Bronchial epithelial cell (primary cell): ENCODE data around the gene ARL15. TPM values are rescaled to one million over a fixed set of nuclear protein-coding genes. Genes with fewer than 3 reads are reported as not detected.

ENCODE experiments used
- DNase-seq: peaks from one replicate; pipeline ENCODE4 v3.0.0-alpha.2; 2010; ENCODE audit warnings: low read depth
- FAIRE-seq: peaks from 2 replicates; lab custom pipeline; 2011; peaks lifted over from hg19 to GRCh38; lab: Jason Lieb, UNC
- H3K27me3 ChIP-seq: 2 replicates; pipeline ENCODE4 v1.5.1; 2011; ENCODE audit warnings: low read length; ENCODE audit not compliant: control insufficient read depth, insufficient read depth
- H3K36me3 ChIP-seq: 2 replicates; pipeline ENCODE4 v1.5.1; 2011; ENCODE audit warnings: low read length; ENCODE audit not compliant: control insufficient read depth, insufficient read depth
- H3K4me3 ChIP-seq: 2 replicates; pipeline ENCODE4 v1.5.1; 2011; ENCODE audit warnings: mild to moderate bottlenecking, low read depth, low read length, control low read depth
- CTCF ChIP-seq: IDR thresholded peaks from 2 replicates; pipeline ENCODE4 v1.5.1; 2011; ENCODE audit warnings: mild to moderate bottlenecking, moderate library complexity, low read length, control low read depth, inconsistent platforms; ENCODE audit not compliant: insufficient read depth, severe bottlenecking
- total RNA-seq: library from RNA; depleted of rRNA; stranded (reverse); fragments of >200 nt; gene quantifications from 2 replicates; pipeline ENCODE4 v1.2.1, GENCODE V29; 2014

Gene ARL15
- total RNA-seq, 1 donor from 2014 or later = 13.7 TPM

GRCh38 chr5:54140247-54140840, 170.0 kb downstream of the ARL15 start:
- FAIRE-seq (no peak), DNase-seq (no peak)
- no peak for TF ChIP-seq CTCF

GRCh38 chr5:54136516-54137440, 173.6 kb downstream of the ARL15 start:
- no peak for TF ChIP-seq CTCF
- Histone ChIP-seq H3K27me3 (no peaks in the 10 kb centered on the region), H3K36me3 (no peaks in the 10 kb centered on the region), H3K4me3 (no peak overlapping the region)
- DNase-seq = no peak
- no peak for FAIRE-seq

More at GRCh38 chr5:54140247-54140840, 170.0 kb downstream of the ARL15 start:
- Histone ChIP-seq H3K4me3 (no peak overlapping the region), H3K36me3 (no peaks in the 10 kb centered on the region), H3K27me3 (no peaks in the 10 kb centered on the region)

GRCh38 chr5:54135042-54135441, 175.3 kb downstream of the ARL15 start:
- no peaks in the 10 kb centered on the region for H3K36me3 ChIP-seq
- no peak for TF ChIP-seq CTCF
- DNase-seq (no peak), FAIRE-seq (no peak)
- H3K4me3 ChIP-seq = no peak overlapping the region
- no peaks in the 10 kb centered on the region for H3K27me3 ChIP-seq

- no peak for FAIRE-seq
- Histone ChIP-seq H3K4me3 (no peak overlapping the region), H3K27me3 (no peaks in the 10 kb centered on the region), H3K36me3 (no peaks in the 10 kb centered on the region)
- DNase-seq = no peak
- TF ChIP-seq CTCF = no peak
Observed at GRCh38 chr5:54133917-54134316, 176.5 kb downstream of the ARL15 start.

GRCh38 chr5:54120473-54120872, 189.9 kb downstream of the ARL15 start:
- H3K27me3 ChIP-seq = no peaks in the 10 kb centered on the region
- H3K36me3 ChIP-seq = no peaks in the 10 kb centered on the region
- TF ChIP-seq CTCF = no peak
- FAIRE-seq = no peak
- DNase-seq = no peak
- no peak overlapping the region for H3K4me3 ChIP-seq
